GM19372 (cell line): Measurements from ENCODE around the gene ACER3.
"Not testable (repeated sequence)": the region's sequence is repeated elsewhere in the genome, so short reads cannot be mapped to it uniquely, and the experiment has no call there.

Experiments used
- ATAC-seq: cut with Tn5 transposase; IDR thresholded peaks from one replicate; pipeline ENCODE4 v1.9.1; 2021; ENCODE audit warnings: mild to moderate bottlenecking, low read depth, moderate library complexity; ENCODE audit not compliant: unreplicated experiment

Gene ACER3

DNA sequence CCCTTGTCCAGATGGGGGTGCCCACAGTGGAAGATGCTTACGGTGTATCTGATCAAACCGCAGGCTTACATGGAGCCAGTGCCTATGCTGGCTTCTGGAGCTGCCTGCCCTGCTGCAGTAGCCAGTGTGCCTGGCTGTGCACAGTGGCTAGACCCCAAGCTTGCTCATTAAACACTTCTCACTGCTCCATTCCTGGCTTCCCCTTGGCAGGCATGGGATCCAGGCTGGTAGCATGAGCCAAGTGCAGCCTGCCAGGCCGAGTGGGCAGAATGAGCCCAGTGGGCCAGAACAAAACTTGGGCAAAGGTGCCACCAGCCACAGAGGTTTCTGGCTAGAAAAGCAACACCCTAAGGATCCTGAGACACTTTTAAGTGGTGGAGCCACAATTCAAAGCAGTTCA is 118.1 kb downstream of the ACER3 start:
- no peak for ATAC-seq

DNA sequence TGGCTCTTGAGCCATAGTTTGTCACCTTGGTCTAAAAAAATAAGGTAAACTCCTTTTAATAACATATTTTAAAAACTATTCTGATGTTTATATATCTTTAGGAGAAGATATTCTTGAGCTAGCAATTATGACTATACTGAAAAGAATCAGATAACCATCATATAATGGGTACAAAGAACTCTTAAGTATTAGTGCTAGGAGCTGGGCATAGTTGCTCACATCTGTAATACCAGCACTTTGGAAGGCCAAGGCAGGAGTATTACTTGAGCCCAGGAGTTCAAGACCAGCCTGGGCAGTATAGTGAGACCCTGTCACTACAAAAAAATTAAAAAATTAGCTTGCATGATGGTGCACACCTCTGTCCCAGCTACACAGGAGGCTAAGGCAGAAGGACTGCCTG is 119.5 kb downstream of the ACER3 start:
- no peak for ATAC-seq

DNA sequence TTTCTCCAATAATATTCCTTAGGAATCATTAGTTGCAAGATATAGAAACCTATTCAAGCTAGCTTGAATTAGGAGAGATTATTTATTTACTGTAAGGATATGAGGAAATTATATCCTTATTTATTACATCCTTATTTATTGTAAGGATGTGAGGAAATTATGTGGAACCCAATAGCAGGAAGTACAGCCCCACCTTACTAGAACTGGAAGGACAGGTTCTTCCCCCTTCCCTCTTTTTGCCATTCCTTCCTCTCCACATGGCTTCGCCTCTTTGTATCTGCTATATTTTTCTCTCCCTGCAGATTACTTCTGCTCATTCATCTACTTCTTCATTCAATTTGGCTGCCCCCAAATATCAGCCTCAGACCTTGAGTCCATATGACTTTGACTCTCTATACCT is 124.0 kb downstream of the ACER3 start:
- no peak for ATAC-seq

DNA sequence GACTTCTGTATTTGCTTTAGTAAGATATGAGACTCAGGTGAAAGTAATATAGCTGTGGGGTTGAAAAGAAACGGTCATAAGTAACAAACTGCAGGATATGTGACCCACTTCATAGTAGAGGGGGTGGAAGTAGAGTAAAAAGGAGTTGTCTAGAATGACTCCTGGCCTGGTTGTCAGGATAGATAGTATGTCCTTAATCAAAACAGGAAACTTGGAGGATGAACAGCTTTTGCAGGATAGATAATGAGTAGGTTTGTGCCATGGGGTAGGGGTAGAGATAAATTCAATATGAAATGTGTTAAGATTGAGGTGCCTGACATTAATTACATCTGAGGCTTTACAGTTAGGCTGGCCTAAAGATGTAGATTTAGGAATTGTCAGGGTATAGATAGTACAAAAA is 126.5 kb downstream of the ACER3 start:
- no peak for ATAC-seq

DNA sequence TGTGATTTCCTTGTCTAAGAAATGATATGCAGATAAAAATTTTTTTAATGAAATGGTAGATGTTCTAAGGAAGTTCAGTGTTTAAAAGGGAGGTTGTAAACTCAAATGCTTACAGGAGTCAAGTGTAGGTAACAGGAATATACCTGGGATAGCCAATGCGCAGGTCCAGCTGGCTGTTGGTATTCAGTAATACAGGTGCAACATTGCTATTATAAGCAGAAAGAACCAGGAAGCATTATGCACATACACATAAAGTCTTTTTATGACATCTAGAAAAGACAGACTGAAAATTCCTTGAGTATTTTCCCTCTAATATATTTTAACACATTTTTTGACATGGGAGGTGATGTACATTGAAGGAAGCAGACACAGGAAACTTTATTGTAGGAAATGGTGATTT is 129.9 kb downstream of the ACER3 start:
- no peak for ATAC-seq

DNA sequence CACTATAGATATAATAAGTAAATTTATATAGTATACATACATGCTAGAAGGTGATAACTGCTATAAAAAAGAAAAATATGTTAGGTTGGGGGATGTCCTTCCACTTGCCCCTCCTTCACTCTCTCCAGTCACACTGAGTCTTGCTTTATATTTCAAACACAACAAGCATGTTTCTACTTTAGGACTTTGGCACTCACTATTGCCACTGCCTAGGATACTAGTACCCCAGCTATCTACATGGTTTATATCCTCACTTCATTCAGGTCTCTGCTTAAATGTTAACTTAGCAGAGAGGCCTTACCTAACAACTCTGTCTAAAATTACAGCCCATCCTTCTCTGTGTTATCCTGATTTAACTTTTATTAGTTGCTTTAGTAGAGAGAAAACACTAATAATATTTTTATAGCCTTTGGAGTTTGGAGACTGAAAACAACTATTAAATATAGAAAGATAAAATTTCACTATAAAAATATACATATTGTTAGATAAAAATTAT is 134.4 kb downstream of the ACER3 start:
- ATAC-seq: no peak

DNA sequence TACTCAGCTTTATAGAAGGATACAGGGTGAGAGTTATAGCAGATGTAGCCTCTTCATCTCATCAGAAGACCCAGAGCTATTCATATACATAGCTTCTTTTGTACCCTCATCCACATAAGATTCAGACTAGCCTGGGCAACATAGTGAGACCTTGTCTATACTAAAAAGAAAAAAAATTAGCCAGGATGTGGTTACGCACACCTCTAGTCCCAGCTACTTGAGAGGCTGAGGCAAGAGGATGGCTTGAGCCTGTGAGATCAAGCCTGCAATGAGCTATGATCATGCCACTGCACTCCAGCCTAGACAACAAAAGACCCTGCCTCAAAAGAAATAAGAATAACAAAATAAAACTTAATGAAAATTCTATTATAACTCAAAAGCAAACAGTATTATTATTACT is 136.8 kb downstream of the ACER3 start:
- no peak for ATAC-seq

DNA sequence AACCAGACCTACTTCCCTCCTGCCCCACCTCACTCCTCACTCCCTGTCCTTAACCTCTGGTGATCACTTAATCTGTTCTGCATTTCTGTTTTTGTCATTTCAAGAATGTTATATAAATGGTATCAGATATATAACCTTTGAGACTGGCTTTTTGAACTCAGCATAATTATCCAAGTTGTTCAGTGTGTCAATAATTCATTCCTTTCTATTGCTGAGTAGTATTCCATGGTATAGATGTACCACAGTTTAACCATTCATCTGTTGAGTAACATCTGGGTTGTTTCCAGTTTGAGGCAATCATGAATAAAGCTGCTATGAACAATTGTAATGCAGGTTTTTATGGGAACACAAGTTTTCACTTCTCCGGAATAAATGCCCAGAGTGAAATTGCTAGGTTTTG is 138.9 kb downstream of the ACER3 start:
- ATAC-seq: no peak

DNA sequence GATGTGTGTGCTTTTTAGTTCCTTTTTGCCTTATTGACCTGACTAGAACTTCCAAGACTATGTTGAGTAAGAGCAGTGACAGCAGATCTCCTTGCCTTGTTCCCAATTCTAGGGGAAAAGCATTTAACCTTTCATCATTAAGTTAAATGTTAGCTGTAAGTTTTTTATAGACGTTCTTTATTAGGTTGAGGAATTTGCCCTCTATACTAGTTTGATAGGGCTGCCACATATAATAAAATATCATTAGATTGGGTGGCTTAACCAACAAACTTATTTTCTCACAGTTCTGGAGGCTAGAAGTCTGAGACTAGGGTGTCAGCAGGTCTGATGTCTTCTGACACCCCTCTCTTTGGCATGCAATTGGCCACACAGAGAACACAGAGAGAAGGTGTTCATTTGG is 140.9 kb downstream of the ACER3 start:
- no peak for ATAC-seq

DNA sequence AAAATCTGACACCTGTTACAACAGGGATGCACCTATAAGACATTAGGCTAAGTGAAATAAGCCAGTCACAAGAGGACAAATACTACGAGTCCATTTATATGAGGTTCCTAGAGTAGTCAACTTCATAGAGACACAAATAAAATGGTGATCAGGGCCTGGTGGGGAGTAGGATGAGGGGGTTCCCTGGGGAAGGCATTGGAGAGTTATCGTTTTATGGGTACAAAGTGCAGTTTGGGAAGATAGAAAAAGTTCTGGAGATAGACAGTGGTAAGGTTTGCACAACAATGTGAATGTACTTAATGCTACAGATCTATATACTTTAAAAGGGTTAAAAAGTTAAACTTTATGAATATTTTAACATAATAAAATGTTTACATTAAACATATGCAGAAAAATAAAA is 142.1 kb downstream of the ACER3 start:
- ATAC-seq: no peak

DNA sequence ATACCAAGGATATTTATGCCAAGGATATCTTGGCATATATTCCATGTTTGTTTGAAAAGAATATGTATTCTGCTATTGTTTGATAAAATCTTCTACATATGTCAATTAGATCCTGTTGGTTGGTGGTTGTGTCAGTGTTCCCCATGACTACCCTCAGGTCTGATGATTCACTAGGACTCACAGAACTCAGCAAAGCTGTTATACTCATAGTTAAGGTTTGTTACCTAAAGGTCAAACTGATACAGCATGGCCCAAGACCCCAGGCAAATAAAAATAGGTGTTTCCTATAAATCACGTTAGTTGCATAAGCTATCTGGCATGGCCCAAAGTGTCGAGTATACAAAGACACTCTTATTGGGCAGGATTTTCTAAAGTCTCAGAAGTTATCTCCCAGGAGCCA is 143.2 kb downstream of the ACER3 start:
- no peak for ATAC-seq

DNA sequence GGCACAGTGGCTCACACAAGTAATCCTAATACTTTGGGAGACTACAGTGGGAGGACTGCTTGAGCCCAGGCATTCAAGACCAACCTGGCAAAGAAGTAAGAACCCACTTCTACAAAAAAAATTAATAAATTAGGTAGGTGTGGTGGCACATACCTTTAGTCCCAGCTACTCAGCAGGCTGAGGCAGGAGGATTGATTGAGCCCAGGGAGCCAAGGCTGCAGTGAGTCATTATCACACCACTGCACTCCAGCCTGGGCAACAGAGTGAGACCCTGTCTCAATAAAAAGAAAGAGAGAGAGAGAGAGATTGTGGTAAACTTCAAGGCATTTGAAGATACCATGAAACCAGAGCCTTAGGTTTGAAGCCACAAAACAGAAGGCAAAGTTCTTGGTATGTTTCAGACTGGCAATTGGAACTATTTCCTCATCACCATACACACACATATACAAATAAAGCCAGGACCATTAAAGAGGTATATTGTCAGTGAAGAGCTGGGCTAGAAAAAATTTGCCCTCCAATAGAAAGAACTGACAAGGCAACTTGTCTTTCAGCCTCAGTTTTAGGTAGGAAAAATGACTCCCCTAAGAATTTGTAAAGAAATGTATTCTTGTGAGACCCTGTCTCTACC is 148.9 kb downstream of the ACER3 start:
- ATAC-seq: no peak

DNA sequence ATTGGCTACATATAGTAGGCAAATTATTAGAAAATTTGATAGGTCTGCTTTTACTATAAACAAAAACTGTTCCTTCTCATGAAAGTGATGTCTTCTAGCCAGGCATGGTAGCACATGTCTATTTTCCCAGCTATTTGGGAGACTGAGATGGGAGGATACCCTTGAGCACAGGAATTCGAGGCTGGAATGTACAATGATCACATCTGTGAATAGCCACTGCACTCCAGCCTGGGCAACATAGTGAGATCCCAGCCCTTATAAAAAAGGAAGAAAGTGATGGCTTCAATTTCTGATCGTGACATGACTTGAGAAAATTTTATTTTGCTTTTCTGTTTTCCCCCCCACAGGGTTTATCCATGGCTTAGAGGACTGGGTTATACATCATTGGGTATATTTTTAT is 154.0 kb downstream of the ACER3 start:
- ATAC-seq: no peak

DNA sequence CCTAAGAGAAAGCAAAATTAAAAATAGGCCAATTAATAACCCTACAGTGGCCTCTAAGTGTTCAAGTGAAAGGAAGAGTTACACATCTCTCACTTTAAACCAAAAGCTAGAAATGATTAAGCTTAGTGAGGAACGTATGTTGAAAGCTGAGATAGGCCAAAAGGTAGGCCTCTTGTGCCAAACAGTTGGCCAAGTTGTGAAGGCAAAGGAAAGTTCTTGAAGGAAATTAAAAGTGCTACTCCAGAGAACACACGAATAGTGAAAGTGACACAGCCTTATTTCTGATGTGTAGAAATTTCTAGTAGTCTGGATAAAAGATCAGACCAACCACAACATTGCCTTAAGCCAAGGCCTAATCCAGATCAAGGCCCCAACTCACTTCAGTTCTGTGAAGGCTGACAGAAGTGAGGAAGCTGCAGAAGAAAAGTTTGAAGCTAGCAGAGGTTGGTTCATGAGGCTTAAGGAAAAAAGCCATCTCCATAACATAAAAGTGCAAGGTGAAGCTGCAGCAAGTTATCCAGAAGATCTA is 157.7 kb downstream of the ACER3 start:
- not testable (repeated sequence) for ATAC-seq

DNA sequence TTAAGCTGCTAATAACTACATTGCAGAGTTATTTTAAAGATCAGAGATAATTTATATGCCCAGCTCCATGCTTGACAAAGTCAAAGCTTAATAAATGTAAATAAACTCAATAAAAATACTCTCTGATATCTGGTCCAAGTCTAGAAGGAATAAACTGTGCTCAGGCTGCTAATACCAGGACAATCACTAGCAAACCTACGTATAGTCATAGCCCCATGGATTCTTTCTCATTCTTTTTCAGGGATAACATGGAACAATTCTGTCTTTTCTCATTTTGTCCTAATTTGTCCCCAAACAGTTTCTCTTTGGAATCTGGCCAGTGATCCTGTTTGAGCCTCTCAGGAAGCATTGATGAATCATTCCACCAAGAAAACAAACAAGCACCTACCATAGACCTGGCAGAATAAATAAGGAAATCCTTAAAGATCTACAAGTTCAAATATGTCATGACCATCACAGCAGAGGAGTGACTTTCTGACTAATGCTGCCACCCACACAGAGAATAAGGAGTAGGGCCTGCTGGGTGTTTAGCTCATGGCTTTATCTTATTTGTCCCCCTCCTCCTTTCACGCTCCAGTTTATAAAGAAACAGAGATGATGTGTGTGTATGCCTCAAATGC is 159.4 kb downstream of the ACER3 start:
- ATAC-seq: no peak

DNA sequence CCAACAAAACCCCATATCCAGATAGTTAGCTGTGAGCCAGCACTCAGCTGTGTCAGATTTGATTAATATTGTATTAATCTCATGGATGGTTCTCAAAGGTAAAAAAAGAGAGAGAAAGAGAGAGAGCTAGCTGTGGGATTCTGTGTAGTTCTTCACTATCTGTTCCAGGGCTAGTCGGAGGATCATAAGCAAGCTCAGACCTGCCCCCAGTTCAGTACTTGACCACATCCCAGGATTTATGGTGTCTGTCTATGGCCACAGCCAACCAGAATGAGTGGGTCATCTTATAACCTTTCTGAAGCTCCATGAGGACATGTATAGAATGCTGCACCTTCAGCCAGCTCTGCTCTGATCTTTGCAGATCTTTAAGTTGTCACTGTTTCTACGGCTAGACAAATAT is 160.0 kb downstream of the ACER3 start:
- no peak for ATAC-seq

DNA sequence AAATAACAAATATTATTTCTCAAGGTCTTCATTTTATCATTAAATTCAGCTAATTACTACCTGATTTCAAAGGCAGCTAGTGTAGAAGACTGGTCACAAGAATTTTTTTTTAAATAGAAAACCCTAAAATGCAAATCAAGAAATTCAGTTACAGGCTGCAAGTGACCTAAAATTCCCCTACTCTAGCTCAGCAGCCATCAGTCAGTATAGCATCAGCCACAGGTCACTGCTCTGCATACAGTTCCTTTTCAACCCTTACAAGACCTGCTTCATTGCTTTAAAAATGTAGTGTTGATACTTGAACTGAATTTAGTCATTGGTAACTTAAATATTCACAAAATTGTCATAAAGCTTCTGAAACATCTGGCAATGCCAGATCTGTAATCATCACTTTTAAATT is 164.0 kb downstream of the ACER3 start:
- ATAC-seq: no peak

DNA sequence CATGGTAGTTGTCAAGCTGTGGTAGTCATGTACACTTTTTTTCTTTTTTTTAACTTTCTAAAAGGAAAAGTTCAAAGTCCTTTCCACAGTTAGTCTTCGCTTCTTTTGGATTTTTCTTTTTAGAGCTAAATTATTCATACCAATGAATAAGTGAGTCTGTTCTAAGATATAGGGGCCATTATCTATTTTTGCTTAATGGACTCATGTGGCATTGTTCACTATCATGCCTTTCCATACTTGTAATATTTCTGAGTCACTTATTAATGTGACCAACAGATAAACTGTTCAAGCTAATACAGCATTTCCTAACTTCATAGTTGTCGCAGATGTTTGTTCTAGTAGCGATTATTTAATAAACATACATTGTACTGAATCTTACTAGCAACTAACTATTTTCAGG is 165.5 kb downstream of the ACER3 start:
- no peak for ATAC-seq

DNA sequence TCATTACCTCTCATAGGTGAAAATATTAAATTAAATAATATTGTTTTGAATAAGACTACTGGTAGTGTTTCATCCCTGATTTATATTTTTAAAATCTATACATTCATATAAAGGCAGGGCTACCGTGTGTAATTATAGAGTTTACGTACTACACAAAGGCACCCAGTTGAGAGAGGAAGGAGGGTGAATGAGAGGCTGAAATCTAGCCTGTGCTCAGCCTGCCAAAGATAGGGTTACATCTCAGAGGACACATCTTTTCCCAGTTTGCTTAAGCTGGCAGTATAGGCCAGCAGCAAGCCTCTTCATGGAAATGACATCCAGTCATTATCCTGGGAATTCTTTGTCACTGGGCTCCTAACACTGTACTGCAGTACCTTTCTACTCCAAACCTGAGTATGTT is 166.0 kb downstream of the ACER3 start:
- no peak for ATAC-seq

DNA sequence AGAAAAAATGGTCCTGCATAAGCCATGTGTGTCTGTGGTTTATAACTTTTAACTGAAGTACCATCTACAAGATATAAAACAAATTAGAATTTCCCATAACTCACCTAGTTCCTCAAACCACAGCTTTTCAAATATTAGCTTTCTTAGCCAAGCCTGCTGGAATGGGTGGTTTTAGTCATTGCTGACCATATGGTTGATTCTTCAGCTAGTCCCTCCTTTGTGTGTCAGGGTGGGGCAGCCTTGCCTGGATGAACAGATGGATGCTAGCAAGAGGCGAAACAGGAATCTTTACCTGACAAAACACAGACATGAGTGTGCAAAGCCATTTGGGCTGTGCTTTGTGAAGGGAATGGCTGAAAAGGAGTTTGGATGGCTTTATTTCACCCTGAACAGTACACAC is 166.6 kb downstream of the ACER3 start:
- ATAC-seq: no peak

DNA sequence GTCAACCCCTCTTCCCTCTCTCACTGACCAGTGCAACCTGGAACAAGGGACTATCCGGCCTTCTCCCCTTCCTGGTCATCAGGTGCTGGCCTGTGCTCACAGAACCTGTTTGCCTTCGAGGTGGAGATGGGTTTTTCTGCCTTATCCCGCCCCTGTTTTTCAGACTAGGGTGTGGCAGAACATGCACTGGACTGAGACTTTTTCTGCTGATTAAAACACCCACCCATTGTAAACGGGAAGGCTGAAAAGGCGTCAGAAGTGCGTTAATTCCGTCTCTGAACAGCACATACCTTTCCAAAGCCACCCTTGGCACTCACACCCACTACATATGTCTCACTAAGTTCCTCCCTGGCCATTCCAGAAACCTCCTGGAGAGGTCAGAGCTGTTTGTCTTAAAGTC is 169.1 kb downstream of the ACER3 start:
- no peak for ATAC-seq

DNA sequence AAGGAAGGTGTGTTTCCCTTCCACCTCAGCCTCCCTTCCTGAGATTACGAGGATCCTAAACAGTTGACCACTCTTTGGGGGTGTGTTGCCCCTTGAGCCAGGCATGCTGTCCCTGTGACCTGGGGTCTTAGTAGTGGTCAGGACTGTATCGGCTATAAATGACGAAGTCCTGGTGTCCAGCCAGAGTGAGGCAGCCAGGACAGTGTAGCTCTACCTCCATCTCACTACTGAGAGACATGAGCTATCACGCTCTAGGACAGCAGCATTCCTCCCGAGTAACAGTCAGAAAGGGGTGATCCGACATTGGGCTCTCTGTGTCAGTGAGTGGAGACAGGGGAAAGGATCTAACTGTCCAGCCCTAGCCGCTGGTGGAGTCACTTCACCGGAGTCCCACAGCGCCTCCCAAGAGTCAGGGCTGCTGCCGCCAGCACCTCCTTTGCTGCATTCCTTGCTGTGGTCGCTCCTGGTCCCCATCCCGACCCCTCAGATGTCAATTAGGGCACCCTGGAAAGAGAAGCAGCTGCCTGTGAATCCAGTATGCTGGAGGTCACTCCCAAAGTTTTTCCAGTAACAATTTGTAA is 170.2 kb downstream of the ACER3 start:
- ATAC-seq: no peak
